WI38 (cell line): Measurements from ENCODE around the gene SEC14L2.

Source experiments
- H3K4me3 ChIP-seq: 2 replicates; pipeline ENCODE4 v1.5.1; 2011; ENCODE audit warnings: low read depth, mild to moderate bottlenecking, control low read depth, low read length
- TF ChIP-seq, protein P1 (sequence below): IDR thresholded peaks from 2 replicates; pipeline ENCODE4 v1.5.1; 2012; ENCODE audit warnings: low read depth, mild to moderate bottlenecking, control low read depth, low read length

SEC14L2 gene

DNA sequence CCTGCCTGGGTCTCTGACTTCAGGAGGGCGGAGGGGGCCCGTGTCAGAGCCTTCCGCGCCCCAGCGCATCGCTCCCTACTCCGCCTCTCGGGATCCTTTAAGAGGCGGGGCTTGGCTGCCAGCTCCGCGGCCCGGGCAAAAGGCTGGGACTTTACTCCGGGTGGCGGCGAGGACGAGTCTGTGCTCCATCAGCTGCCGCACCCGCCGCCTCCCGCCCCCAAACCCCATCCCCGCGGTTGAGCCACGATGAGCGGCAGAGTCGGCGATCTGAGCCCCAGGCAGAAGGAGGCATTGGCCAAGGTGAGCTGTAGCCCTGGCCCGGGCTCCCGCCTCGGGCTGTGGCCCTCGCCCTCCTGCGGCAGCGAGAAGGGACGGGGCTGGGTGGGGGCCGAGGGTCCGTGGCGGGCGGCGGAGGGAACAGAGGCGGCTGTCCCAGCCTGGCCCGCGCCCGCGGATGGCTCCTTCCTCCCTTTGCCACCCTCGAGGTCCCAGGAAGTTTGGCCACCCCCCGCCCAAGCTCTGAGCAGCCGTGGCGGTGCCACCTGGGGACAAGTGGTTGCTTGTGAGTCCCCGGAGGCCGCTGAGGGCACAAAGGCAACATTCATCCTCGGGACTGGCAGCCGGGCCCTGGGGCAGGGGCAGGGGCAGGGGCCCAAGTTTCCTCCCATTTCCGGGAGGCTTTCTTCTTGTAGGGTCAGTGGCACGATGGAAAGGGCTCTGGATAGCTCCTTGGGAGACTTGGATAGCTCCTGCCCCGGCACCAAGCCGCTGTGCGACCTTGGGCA lies at the start of gene SEC14L2:
Gene SEC14L2 (plus strand): TSS at position 148 of the 785 bp plus-strand sequence. CDS start 99 bp downstream, at position 247.
- H3K4me3 ChIP-seq = peak within 1 kb of the TSS; percentile 79

DNA sequence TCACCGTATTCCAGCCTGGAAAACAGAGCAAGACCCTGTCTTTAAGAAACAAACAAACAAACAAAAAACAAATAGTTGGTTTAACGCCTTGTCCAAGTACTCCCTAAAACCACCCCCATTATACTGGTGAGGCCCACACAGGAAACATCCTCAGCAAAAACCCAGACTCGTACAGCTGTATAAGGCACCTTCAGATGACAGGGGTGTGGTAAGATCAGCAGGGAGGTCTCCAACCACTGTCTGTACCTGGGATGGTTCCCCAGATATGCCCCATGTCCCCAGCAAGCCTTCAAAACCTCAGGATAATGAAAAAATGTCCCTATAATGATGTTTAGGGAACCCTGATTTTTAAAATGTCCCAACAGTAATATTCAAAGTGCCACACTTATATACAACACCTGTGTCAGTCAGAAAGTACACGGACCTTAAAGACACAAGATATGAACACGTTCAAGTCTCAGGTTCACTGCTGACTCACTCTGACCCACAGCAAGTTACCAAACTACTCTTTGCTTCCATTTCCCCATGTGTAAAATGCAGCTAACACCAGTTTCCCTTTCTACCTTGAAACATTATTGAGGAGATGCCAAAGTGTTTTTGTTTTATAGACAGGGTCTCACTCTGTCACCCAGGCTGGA lies 49.4 kb upstream of the SEC14L2 start:
- no peak overlapping the region for H3K4me3 ChIP-seq
- TF ChIP-seq, protein P1, sequence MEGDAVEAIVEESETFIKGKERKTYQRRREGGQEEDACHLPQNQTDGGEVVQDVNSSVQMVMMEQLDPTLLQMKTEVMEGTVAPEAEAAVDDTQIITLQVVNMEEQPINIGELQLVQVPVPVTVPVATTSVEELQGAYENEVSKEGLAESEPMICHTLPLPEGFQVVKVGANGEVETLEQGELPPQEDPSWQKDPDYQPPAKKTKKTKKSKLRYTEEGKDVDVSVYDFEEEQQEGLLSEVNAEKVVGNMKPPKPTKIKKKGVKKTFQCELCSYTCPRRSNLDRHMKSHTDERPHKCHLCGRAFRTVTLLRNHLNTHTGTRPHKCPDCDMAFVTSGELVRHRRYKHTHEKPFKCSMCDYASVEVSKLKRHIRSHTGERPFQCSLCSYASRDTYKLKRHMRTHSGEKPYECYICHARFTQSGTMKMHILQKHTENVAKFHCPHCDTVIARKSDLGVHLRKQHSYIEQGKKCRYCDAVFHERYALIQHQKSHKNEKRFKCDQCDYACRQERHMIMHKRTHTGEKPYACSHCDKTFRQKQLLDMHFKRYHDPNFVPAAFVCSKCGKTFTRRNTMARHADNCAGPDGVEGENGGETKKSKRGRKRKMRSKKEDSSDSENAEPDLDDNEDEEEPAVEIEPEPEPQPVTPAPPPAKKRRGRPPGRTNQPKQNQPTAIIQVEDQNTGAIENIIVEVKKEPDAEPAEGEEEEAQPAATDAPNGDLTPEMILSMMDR = no peak

More for the DNA sequence above, at the start of gene SEC14L2:
- TF ChIP-seq, protein P1 = no peak

DNA sequence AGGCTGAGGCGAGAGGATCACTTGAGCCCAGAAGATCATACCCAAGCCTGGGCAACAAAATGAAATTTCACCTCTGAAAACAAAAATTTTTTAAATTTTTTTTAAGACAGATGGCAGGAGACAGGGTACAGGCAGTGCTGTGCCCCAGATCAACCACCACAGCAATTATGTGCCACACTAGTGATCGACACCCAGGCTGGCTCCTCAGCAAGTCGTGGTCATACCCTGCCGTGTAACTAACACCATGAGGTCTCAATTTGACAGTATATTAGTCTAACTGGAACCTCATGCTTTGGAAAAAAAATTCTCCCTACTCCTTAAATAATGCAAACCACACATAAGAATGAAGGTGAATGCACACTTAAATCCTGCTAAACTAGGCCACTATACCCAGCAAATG lies 48.4 kb upstream of the SEC14L2 start:
- TF ChIP-seq, protein P1 = no peak
- H3K4me3 ChIP-seq = no peak overlapping the region

DNA sequence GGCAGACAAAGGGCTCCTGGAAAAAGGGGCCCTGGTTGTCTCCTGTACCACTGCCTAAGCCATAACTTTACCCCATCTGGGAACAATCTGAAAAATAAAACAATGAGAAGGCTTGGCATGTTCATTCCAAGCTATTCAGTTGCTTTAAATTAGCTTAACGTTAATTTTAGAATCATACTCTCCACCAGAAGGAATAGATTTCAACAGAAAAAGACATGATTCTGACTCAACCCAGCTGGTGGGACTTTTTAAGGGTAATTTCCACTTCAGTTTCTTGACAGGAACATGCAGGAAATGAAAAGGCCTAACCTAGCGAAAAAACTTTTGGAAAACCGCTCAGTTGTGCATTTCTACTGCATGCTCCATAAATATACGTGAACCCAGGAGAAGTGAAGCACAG lies 48.0 kb upstream of the SEC14L2 start:
- TF ChIP-seq, protein P1 = no peak
- H3K4me3 ChIP-seq = no peak overlapping the region

DNA sequence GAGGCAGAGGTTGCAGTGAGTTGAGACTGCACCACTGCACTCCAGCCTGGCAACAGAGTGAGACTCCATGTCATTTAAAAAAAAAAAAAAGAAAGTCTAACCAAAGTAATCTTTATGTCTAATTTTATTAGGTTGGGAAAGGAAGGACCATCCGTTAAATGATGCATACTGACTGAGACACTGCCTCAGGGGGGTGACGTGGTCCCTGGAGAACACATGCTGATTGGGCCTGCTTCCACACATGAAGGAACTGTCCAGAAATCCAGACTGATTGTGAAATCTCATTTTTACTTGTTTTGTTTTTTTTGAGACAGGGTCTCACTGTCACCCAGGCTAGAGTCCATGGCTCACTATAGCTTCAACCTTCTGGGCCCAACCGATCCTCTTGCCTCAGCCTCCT lies 45.6 kb upstream of the SEC14L2 start:
- TF ChIP-seq, protein P1 = no peak
- no peak overlapping the region for H3K4me3 ChIP-seq

DNA sequence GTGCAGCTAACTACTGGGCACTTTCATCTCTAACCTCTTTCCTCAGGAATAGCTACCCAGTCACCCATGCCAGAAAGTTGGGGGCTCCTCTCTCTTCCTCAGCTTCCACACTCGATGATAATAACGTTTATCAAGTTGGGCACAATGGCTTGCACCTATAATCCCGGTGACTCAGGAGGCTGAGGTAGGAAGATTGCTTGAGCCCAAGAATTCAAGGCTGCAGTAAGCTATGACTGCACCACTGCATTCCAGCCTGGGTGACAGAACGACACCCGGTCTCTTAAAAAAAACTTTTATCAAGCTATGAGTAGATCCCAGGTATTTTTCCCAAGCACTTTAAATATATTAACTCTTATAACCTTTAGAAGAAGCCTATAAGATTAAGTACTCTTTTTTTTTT lies 42.2 kb upstream of the SEC14L2 start:
- TF ChIP-seq, protein P1 = no peak
- no peak overlapping the region for H3K4me3 ChIP-seq

DNA sequence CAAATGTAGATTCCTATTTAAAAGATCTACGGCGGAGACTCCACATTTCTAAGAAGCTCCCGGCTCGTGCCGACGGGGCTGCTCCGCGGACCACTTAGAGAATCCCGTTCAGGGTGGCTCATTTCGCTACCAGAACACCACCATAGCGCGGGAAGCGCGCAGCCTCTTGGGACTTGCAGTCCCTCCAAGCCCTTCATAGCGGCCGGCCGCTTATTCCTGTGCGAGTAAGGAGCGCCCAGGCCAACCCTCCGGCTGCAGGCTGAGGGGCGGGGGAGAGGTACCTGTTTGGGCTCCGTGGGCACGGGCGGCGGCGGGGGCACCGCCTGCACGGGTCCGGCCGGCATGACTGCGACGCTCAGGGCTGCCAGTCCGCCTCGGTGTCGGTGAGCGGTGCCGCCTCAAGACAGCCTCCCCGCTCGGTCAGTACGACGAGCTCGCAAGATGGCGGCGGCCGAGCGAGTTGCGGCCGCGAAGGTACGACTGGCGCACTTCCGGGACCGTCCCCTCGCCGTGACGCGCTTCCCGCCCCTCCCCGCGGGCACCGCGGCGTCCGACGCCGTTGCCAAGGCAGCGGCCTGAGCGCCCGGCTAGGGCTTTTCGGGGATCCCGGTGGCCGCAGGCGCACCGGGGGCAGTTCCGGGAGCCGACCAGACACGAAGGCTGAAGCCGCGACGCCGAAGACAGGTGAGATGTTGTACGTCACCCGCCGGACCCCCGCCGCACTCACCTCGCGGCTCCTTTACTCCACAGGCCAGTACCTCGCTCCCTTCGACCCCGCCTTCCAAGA lies 40.2 kb upstream of the SEC14L2 start, which contains the start of the genes CCDC157 and SF3A1:
Gene CCDC157 (plus strand): TSS at position 559 of the 787 bp plus-strand sequence. CDS start 8,994 bp downstream, outside the sequence.
Gene SF3A1 (minus strand): TSS at position 446 of the 787 bp plus-strand sequence. CDS start 102 bp downstream, at position 344.
- TF ChIP-seq, protein P1 = no peak
- H3K4me3 ChIP-seq = peak within 1 kb of the TSS; percentile 96
